Measurements from ENCODE around the gene TRAM2. TPM values are rescaled to one million over a fixed set of nuclear protein-coding genes. Genes with fewer than 3 reads are reported as not detected.
A peak's percentile ranks its signal among the peaks of the same experiment; 100 is the strongest.

TRAM2 gene
- polyA plus RNA-seq, 2 donors: 1.0 to 1.8 TPM

- Histone ChIP-seq H3K4me1 (ENCODE audit: control insufficient read depth in 2 of 2, insufficient read depth in 2 of 2, low read length in 1 of 2) (peaks cover 0 to 3% of the 10 kb centered on the region in 2 donors), H3K36me3 (ENCODE audit: control insufficient read depth in 2 of 2, insufficient read depth in 2 of 2, low read length in 1 of 2) (peaks cover 0 to under 1% of the 10 kb centered on the region in 2 donors), H3K27ac (ENCODE audit: low read depth in 2 of 2, low read length in 1 of 2) (peak overlapping the region; percentile 29 to 36), H3K27me3 (ENCODE audit: control insufficient read depth in 1 of 2, insufficient read depth in 2 of 2, low read length in 2 of 2) (no peaks in the 10 kb centered on the region), H3K9me3 (ENCODE audit: control insufficient read depth in 2 of 2, insufficient read depth in 1 of 2, low read depth in 1 of 2, low read length in 1 of 2) (no peaks in the 10 kb centered on the region), H3K4me3 (ENCODE audit: low read depth in 1 of 2, low read length in 2 of 2) (no peak overlapping the region)
- WGBS, 2 donors: 76 to 87% methylated on average over 6 of the region's 6 CpGs
Observed at GRCh38 chr6:52558266-52559000, 18.4 kb downstream of the TRAM2 start.

- no peaks in the 10 kb centered on the region for H3K9me3 ChIP-seq (ENCODE audit: control insufficient read depth in 2 of 2, insufficient read depth in 1 of 2, low read depth in 1 of 2, low read length in 1 of 2)
- peaks cover 0 to 2% of the 10 kb centered on the region in 2 donors for H3K36me3 ChIP-seq (ENCODE audit: control insufficient read depth in 2 of 2, insufficient read depth in 2 of 2, low read length in 1 of 2)
- 70 to 71% methylated on average over 11 of the region's 11 CpGs for WGBS, 2 donors
- peaks cover 0 to 3% of the 10 kb centered on the region in 2 donors for H3K4me1 ChIP-seq (ENCODE audit: control insufficient read depth in 2 of 2, insufficient read depth in 2 of 2, low read length in 1 of 2)
- H3K4me3 ChIP-seq (ENCODE audit: low read depth in 1 of 2, low read length in 2 of 2): no peak overlapping the region
- no peaks in the 10 kb centered on the region for H3K27me3 ChIP-seq (ENCODE audit: control insufficient read depth in 1 of 2, insufficient read depth in 2 of 2, low read length in 2 of 2)
- peak overlapping the region; percentile 29 to 36 for H3K27ac ChIP-seq (ENCODE audit: low read depth in 2 of 2, low read length in 1 of 2)
Observed at GRCh38 chr6:52557389-52558265, 19.2 kb downstream of the TRAM2 start.

DNA sequence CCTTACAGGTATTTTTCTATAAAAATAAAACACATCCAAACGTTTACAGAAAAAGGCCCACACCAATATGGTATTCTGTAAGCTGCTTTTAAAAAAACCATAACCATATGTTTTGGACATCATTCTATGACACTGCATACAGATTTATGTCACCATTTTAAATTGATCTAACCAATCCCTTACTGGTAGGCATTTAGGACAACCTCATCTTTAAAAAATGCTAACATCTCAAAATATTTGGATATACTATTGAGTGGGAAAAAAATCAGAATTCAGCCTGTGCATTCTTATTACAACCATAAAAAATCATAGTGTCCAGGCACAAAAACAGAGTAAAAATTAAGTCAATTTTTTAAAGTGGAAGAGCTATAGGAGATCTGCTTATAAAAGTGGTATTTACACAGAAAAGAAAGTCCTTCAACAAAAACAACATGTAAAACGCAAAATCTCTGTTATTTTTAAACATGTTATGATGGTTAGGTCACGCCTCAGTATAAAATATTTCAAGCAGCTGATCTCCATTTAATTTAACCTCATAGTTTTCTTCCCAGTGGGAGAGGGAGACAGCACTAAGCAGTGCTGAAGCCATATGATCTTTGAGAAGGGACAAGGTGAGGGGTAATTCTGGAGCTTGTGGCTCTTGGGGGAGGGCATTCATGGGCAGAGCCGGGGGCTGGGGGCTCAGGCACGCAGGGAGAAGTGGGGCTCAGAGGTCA, 21.2 kb downstream of the TRAM2 start:
- peaks cover 0 to 2% of the 10 kb centered on the region in 2 donors for H3K9me3 ChIP-seq (ENCODE audit: control insufficient read depth in 2 of 2, insufficient read depth in 1 of 2, low read depth in 1 of 2, low read length in 1 of 2)
- 69 to 74% methylated on average over 5 of the region's 5 CpGs for WGBS, 2 donors
- H3K27ac ChIP-seq (ENCODE audit: low read depth in 2 of 2, low read length in 1 of 2): no peak overlapping the region
- peaks cover 0 to 2% of the 10 kb centered on the region in 2 donors for H3K36me3 ChIP-seq (ENCODE audit: control insufficient read depth in 2 of 2, insufficient read depth in 2 of 2, low read length in 1 of 2)
- no peak overlapping the region for H3K4me3 ChIP-seq (ENCODE audit: low read depth in 1 of 2, low read length in 2 of 2)
- peaks cover 10 to 12% of the 10 kb centered on the region in 2 donors for H3K4me1 ChIP-seq (ENCODE audit: control insufficient read depth in 2 of 2, insufficient read depth in 2 of 2, low read length in 1 of 2)
- no peaks in the 10 kb centered on the region for H3K27me3 ChIP-seq (ENCODE audit: control insufficient read depth in 1 of 2, insufficient read depth in 2 of 2, low read length in 2 of 2)

- WGBS, 2 donors: 95% methylated on average over 6 of the region's 6 CpGs
- Histone ChIP-seq H3K36me3 (ENCODE audit: control insufficient read depth in 2 of 2, insufficient read depth in 2 of 2, low read length in 1 of 2) (peaks cover 0 to 2% of the 10 kb centered on the region in 2 donors), H3K27ac (ENCODE audit: low read depth in 2 of 2, low read length in 1 of 2) (no peak overlapping the region), H3K4me1 (ENCODE audit: control insufficient read depth in 2 of 2, insufficient read depth in 2 of 2, low read length in 1 of 2) (peaks cover 10 to 12% of the 10 kb centered on the region in 2 donors), H3K27me3 (ENCODE audit: control insufficient read depth in 1 of 2, insufficient read depth in 2 of 2, low read length in 2 of 2) (no peaks in the 10 kb centered on the region), H3K4me3 (ENCODE audit: low read depth in 1 of 2, low read length in 2 of 2) (no peak overlapping the region), H3K9me3 (ENCODE audit: control insufficient read depth in 2 of 2, insufficient read depth in 1 of 2, low read depth in 1 of 2, low read length in 1 of 2) (peaks cover 0 to 2% of the 10 kb centered on the region in 2 donors)
Observed at GRCh38 chr6:52554684-52555280, 22.1 kb downstream of the TRAM2 start.

DNA sequence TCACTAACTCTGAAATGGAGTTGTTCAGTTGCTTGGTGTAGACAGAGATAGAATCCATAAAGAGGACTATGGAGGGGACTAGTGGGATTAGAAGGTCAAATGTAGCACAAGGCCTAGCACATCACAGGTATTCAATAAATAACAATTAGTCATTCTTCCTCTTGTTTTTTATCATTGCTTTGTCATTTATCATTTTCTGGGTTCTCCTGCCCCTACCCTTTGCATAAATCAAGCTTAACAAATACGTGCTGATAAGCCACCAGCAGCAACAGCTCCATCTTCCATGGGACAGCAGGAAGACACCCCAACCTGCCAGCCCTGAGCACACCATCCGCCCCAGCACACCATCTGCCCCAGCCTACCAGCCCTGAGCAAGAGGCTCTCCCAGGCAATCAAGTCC, 23.1 kb downstream of the TRAM2 start:
- peaks cover 10 to 12% of the 10 kb centered on the region in 2 donors for H3K4me1 ChIP-seq (ENCODE audit: control insufficient read depth in 2 of 2, insufficient read depth in 2 of 2, low read length in 1 of 2)
- H3K4me3 ChIP-seq (ENCODE audit: low read depth in 1 of 2, low read length in 2 of 2): no peak overlapping the region
- H3K27ac ChIP-seq (ENCODE audit: low read depth in 2 of 2, low read length in 1 of 2): no peak overlapping the region
- WGBS, 2 donors: 83 to 85% methylated on average over 2 of the region's 2 CpGs
- H3K36me3 ChIP-seq (ENCODE audit: control insufficient read depth in 2 of 2, insufficient read depth in 2 of 2, low read length in 1 of 2): peaks cover 0 to 2% of the 10 kb centered on the region in 2 donors
- no peaks in the 10 kb centered on the region for H3K27me3 ChIP-seq (ENCODE audit: control insufficient read depth in 1 of 2, insufficient read depth in 2 of 2, low read length in 2 of 2)
- peaks cover 0 to 2% of the 10 kb centered on the region in 2 donors for H3K9me3 ChIP-seq (ENCODE audit: control insufficient read depth in 2 of 2, insufficient read depth in 1 of 2, low read depth in 1 of 2, low read length in 1 of 2)

GRCh38 chr6:52553158-52553557, 23.7 kb downstream of the TRAM2 start:
- no peak overlapping the region for H3K4me3 ChIP-seq (ENCODE audit: low read depth in 1 of 2, low read length in 2 of 2)
- H3K36me3 ChIP-seq (ENCODE audit: control insufficient read depth in 2 of 2, insufficient read depth in 2 of 2, low read length in 1 of 2): peaks cover 0 to 2% of the 10 kb centered on the region in 2 donors
- H3K4me1 ChIP-seq (ENCODE audit: control insufficient read depth in 2 of 2, insufficient read depth in 2 of 2, low read length in 1 of 2): peaks cover 10 to 12% of the 10 kb centered on the region in 2 donors
- WGBS, 2 donors: 95 to 100% methylated on average over 1 of the region's 1 CpG
- no peaks in the 10 kb centered on the region for H3K27me3 ChIP-seq (ENCODE audit: control insufficient read depth in 1 of 2, insufficient read depth in 2 of 2, low read length in 2 of 2)
- no peak overlapping the region for H3K27ac ChIP-seq (ENCODE audit: low read depth in 2 of 2, low read length in 1 of 2)
- H3K9me3 ChIP-seq (ENCODE audit: control insufficient read depth in 2 of 2, insufficient read depth in 1 of 2, low read depth in 1 of 2, low read length in 1 of 2): peaks cover 0 to 2% of the 10 kb centered on the region in 2 donors

DNA sequence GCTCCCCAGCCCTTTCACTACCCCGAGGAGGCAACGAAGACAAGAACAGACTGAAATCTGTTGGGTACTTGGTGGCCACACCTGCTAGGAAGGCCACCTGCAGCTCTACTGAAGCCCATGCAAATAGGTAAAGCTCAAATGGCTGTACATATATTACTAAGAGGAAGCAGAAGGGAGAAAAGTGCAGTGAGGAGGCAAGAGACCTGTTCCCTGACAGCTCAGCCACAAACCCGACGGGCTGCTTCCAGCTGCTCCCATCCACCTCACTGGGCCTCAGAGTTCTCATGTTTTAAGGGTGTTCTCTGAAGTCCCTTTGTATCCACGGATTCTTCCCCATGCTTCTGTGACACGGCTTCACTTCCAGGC, 24.6 kb downstream of the TRAM2 start:
- 40 to 48% methylated on average over 6 of the region's 6 CpGs for WGBS, 2 donors
- peaks cover 0 to 2% of the 10 kb centered on the region in 2 donors for H3K36me3 ChIP-seq (ENCODE audit: control insufficient read depth in 2 of 2, insufficient read depth in 2 of 2, low read length in 1 of 2)
- H3K27ac ChIP-seq (ENCODE audit: low read depth in 2 of 2, low read length in 1 of 2): peak overlapping the region; percentile 45 to 56
- H3K9me3 ChIP-seq (ENCODE audit: control insufficient read depth in 2 of 2, insufficient read depth in 1 of 2, low read depth in 1 of 2, low read length in 1 of 2): peaks cover 0 to 2% of the 10 kb centered on the region in 2 donors
- H3K4me1 ChIP-seq (ENCODE audit: control insufficient read depth in 2 of 2, insufficient read depth in 2 of 2, low read length in 1 of 2): peaks cover 9 to 13% of the 10 kb centered on the region in 2 donors
- no peaks in the 10 kb centered on the region for H3K27me3 ChIP-seq (ENCODE audit: control insufficient read depth in 1 of 2, insufficient read depth in 2 of 2, low read length in 2 of 2)
- H3K4me3 ChIP-seq (ENCODE audit: low read depth in 1 of 2, low read length in 2 of 2): no peak overlapping the region

GRCh38 chr6:52551483-52552277, 25.2 kb downstream of the TRAM2 start:
- H3K4me3 ChIP-seq (ENCODE audit: low read depth in 1 of 2, low read length in 2 of 2): no peak overlapping the region
- WGBS, 2 donors: 26 to 28% methylated on average over 13 of the region's 13 CpGs
- H3K36me3 ChIP-seq (ENCODE audit: control insufficient read depth in 2 of 2, insufficient read depth in 2 of 2, low read length in 1 of 2): peaks cover 0 to 2% of the 10 kb centered on the region in 2 donors

More at GRCh38 chr6:52551483-52552277, 25.2 kb downstream of the TRAM2 start:
- Histone ChIP-seq H3K9me3 (ENCODE audit: control insufficient read depth in 2 of 2, insufficient read depth in 1 of 2, low read depth in 1 of 2, low read length in 1 of 2) (peaks cover 0 to 2% of the 10 kb centered on the region in 2 donors), H3K4me1 (ENCODE audit: control insufficient read depth in 2 of 2, insufficient read depth in 2 of 2, low read length in 1 of 2) (peaks cover 9 to 13% of the 10 kb centered on the region in 2 donors), H3K27me3 (ENCODE audit: control insufficient read depth in 1 of 2, insufficient read depth in 2 of 2, low read length in 2 of 2) (no peaks in the 10 kb centered on the region), H3K27ac (ENCODE audit: low read depth in 2 of 2, low read length in 1 of 2) (peak overlapping the region; percentile 45 to 56)
